ENCODE measurements around the gene PDCD4. TPM values are rescaled to one million over a fixed set of nuclear protein-coding genes. Genes with fewer than 3 reads are reported as not detected.

Gene PDCD4
- total and polyA plus RNA-seq, 2 of the 4 experiments (the other 2 are of a cell fraction) = 10.9 to 49.7 TPM

GRCh38 chr10:110861476-110861875 is 10.3 kb upstream of the PDCD4 start:
- Histone ChIP-seq H3K27me3 (ENCODE audit: control insufficient read depth, insufficient read depth, low read length) (no peaks in the 10 kb centered on the region), H2BK15ac (ENCODE audit: low read depth, low read length) (no peak overlapping the region), H3K23ac (ENCODE audit: low read depth, low read length) (no peak overlapping the region), H4K91ac (ENCODE audit: insufficient read depth, low read depth, low read length) (no peak overlapping the region), H2BK5ac (ENCODE audit: low read depth, low read length, poor library complexity, severe bottlenecking) (no peak overlapping the region), H3K79me1 (ENCODE audit: low read depth in 1 of 2, low read length in 2 of 2) (no peaks in the 10 kb centered on the region), H3K9ac (ENCODE audit: low read depth, low read length) (no peak overlapping the region), H4K5ac (ENCODE audit: low read depth, low read length) (no peak overlapping the region), H3K4me2 (ENCODE audit: low read depth, low read length) (no peak overlapping the region), H3K4me3 (ENCODE audit: insufficient read depth, low read depth, low read length) (no peak overlapping the region), H3K27ac (ENCODE audit: insufficient read depth, low read length) (no peak overlapping the region), H3K9me3 (ENCODE audit: control insufficient read depth, insufficient read depth, low read length) (no peaks in the 10 kb centered on the region), H3K4ac (ENCODE audit: low read depth, low read length) (no peak overlapping the region), H2BK20ac (ENCODE audit: low read depth, low read length) (no peak overlapping the region), H4K20me1 (ENCODE audit: insufficient read depth, low read length) (no peaks in the 10 kb centered on the region), H4K8ac (ENCODE audit: low read depth in 2 of 2, low read length in 2 of 2) (no peak overlapping the region), H3K9me1 (ENCODE audit: insufficient read depth, low read length) (peaks cover 4% of the 10 kb centered on the region; the same call in 1 of the 2 replicates), H3K18ac (ENCODE audit: low read depth, low read length) (no peak overlapping the region), H2AK5ac (ENCODE audit: low read depth, low read length) (no peak overlapping the region), H2AK9ac (replicated peaks; ENCODE audit: low read depth, low read length, poor library complexity) (no peak overlapping the region), H3K36me3 (ENCODE audit: control insufficient read depth, insufficient read depth, low read length) (no peaks in the 10 kb centered on the region), H2AFZ (replicated peaks; ENCODE audit: low read length, poor library complexity) (no peak overlapping the region), H3K56ac (ENCODE audit: extremely low read depth, insufficient read depth, low read length) (no peak overlapping the region), H3K4me1 (ENCODE audit: control insufficient read depth, insufficient read depth, low read length) (peaks cover 27% of the 10 kb centered on the region), H3K14ac (replicated peaks; ENCODE audit: low read depth, low read length) (no peak overlapping the region), H2BK120ac (ENCODE audit: low read depth, low read length) (no peak overlapping the region)
- no peak for ATAC-seq (ENCODE audit: low read depth)
- ChIA-PET POLR2A (ENCODE audit: unreplicated experiment) (no interaction called here), CTCF (interaction anchor here (0.6 to 1.2 kb wide), 3 partner anchors 22 to 61 kb away, joined by 3 to 4 read pairs (median 4); no protein-coding TSS in a partner anchor)
- TF ChIP-seq MXI1 (IDR thresholded peaks at IDR 0.05; ENCODE audit: borderline replicate concordance, low read depth, low read length) (no peak), SMC3 (IDR thresholded peaks at IDR 0.05; ENCODE audit: low read depth, low read length) (no peak), ELK1 (IDR thresholded peaks at IDR 0.05; ENCODE audit: borderline replicate concordance, low read depth, low read length) (no peak), CTCF (conservative IDR thresholded peaks at IDR 0.05; ENCODE audit: low read depth, low read length) (no peak), USF2 (IDR thresholded peaks at IDR 0.05; ENCODE audit: low read depth, low read length) (no peak)
- BruUV-seq (replicated peaks) = no TSS peak
- DNase-seq = no peak
- in situ Hi-C loops (cut with MboI; ENCODE audit: low sequenced_read_pairs) (no loop called here), dilution Hi-C loops (cut with HindIII; ENCODE audit: low sequenced_read_pairs, unreplicated experiment) (no loop called here), intact Hi-C loops (cut with micrococcal nuclease) (loop anchor here (5.0 kb wide), 1 partner anchor 34 kb away; no protein-coding TSS in a partner anchor)
- no CpG with 5 or more reads among the region's 2 CpGs for whole genome bisulfite sequencing, 2 experiments (ENCODE audit: extremely low coverage in 2 of 2, insufficient read length in 1 of 2)

Data from IMR-90 (cell line).